ENCODE measurements around the gene NR1I2. TPM values are rescaled to one million over a fixed set of nuclear protein-coding genes. Genes with fewer than 3 reads are reported as not detected.

The NR1I2 gene
- total and polyA plus RNA-seq, 5 experiments from 2014 or later: 0.17 to 0.91 (median 0.42) TPM

GRCh38 chr3:119812491-119813058, 30.7 kb downstream of the NR1I2 start:
- DNase-seq (no peak), ATAC-seq (no peak)
- POLR2A ChIA-PET: no interaction called here
- Mint-ChIP-seq H3K4me1 (peaks cover 7 to 13% (median 11%) of the 10 kb centered on the region in 4 donors), H3K27me3 (peaks cover 0 to 8% (median under 1%) of the 10 kb centered on the region in 5 donors), H3K4me3 (no peak overlapping the region), H3K36me3 (no peaks in the 10 kb centered on the region), H3K27ac (peak overlapping the region in 1 of 10 donors; percentile 21), H3K9me3 (no peaks in the 10 kb centered on the region)

- H3K4me3 Mint-ChIP-seq: no peak overlapping the region
- POLR2A ChIA-PET: no interaction called here
- H3K27me3 Mint-ChIP-seq: peaks cover 0 to 8% (median 2%) of the 10 kb centered on the region in 5 donors
- H3K27ac Mint-ChIP-seq: peak overlapping the region in 1 of 10 donors; percentile 15
- H3K36me3 Mint-ChIP-seq: no peaks in the 10 kb centered on the region
- DNase-seq: no peak
- H3K9me3 Mint-ChIP-seq: no peaks in the 10 kb centered on the region
- no peak for ATAC-seq
- peaks cover 1 to 2% (median 1%) of the 10 kb centered on the region in 4 donors for H3K4me1 Mint-ChIP-seq
These were observed 33.8 kb downstream of the NR1I2 start for GRCh38 chr3:119815716-119816115.

- Mint-ChIP-seq H3K27ac (no peak overlapping the region), H3K27me3 (peaks cover 0 to 8% (median 2%) of the 10 kb centered on the region in 5 donors), H3K4me3 (no peak overlapping the region), H3K9me3 (no peaks in the 10 kb centered on the region), H3K36me3 (no peaks in the 10 kb centered on the region), H3K4me1 (peaks cover 0 to 8% (median 5%) of the 10 kb centered on the region in 4 donors)
- no peak for ATAC-seq
- POLR2A ChIA-PET: no interaction called here
- DNase-seq: no peak
These were observed 35.2 kb downstream of the NR1I2 start for GRCh38 chr3:119817071-119817470.

GRCh38 chr3:119817583-119818363, 35.9 kb downstream of the NR1I2 start:
- no peak overlapping the region for H3K27ac Mint-ChIP-seq
- POLR2A ChIA-PET: no interaction called here
- H3K27me3 Mint-ChIP-seq: peaks cover 0 to 8% (median 2%) of the 10 kb centered on the region in 5 donors
- no peak overlapping the region for H3K4me3 Mint-ChIP-seq
- DNase-seq (no peak), ATAC-seq (no peak)
- H3K36me3 Mint-ChIP-seq: no peaks in the 10 kb centered on the region
- peaks cover 0 to 8% (median 5%) of the 10 kb centered on the region in 4 donors for H3K4me1 Mint-ChIP-seq
- H3K9me3 Mint-ChIP-seq: no peaks in the 10 kb centered on the region

- POLR2A ChIA-PET: no interaction called here
- no peak for DNase-seq
These were observed 37.0 kb downstream of the NR1I2 start for GRCh38 chr3:119818937-119819336.

GRCh38 chr3:119819806-119820205, 37.9 kb downstream of the NR1I2 start:
- DNase-seq (no peak), ATAC-seq (no peak)
- Mint-ChIP-seq H3K27me3 (peaks cover 0 to 4% (median under 1%) of the 10 kb centered on the region in 5 donors), H3K4me3 (no peak overlapping the region), H3K36me3 (peaks cover 0 to 5% (median 0%) of the 10 kb centered on the region in 3 donors), H3K9me3 (no peaks in the 10 kb centered on the region), H3K27ac (no peak overlapping the region), H3K4me1 (peaks cover 0 to 8% (median 4%) of the 10 kb centered on the region in 4 donors)
- POLR2A ChIA-PET: no interaction called here

More at GRCh38 chr3:119818937-119819336, 37.0 kb downstream of the NR1I2 start:
- Mint-ChIP-seq H3K36me3 (peaks cover 0 to 2% (median 0%) of the 10 kb centered on the region in 3 donors), H3K4me1 (peaks cover 0 to 8% (median 5%) of the 10 kb centered on the region in 4 donors), H3K27ac (no peak overlapping the region), H3K4me3 (no peak overlapping the region), H3K9me3 (no peaks in the 10 kb centered on the region), H3K27me3 (peaks cover 0 to 8% (median 2%) of the 10 kb centered on the region in 5 donors)
- no peak for ATAC-seq

- POLR2A ChIA-PET: no interaction called here
- peak overlapping the region in 4 of 10 donors; percentile 1 to 66 (median 34) for H3K27ac Mint-ChIP-seq
- H3K36me3 Mint-ChIP-seq: peaks cover 0 to 24% (median 5%) of the 10 kb centered on the region in 3 donors
- peaks cover 4 to 15% (median 7%) of the 10 kb centered on the region in 4 donors for H3K4me1 Mint-ChIP-seq
- H3K4me3 Mint-ChIP-seq: no peak overlapping the region
- ATAC-seq (no peak), DNase-seq (no peak)
- H3K9me3 Mint-ChIP-seq: no peaks in the 10 kb centered on the region
- no peaks in the 10 kb centered on the region for H3K27me3 Mint-ChIP-seq
These were observed 43.9 kb downstream of the NR1I2 start for GRCh38 chr3:119825820-119826219.

- H3K9me3 Mint-ChIP-seq: no peaks in the 10 kb centered on the region
These were observed 45.1 kb downstream of the NR1I2 start for GRCh38 chr3:119826711-119827608.

GRCh38 chr3:119829420-119829819, 47.5 kb downstream of the NR1I2 start:
- ATAC-seq: no peak
- peaks cover 2 to 14% (median 6%) of the 10 kb centered on the region in 4 donors for H3K4me1 Mint-ChIP-seq
- H3K36me3 Mint-ChIP-seq: peaks cover 0 to 29% (median 5%) of the 10 kb centered on the region in 3 donors
- DNase-seq: no peak
- H3K27ac Mint-ChIP-seq: peak overlapping the region in 3 of 10 donors; percentile 14 to 49 (median 27)
- H3K27me3 Mint-ChIP-seq: no peaks in the 10 kb centered on the region
- no peaks in the 10 kb centered on the region for H3K9me3 Mint-ChIP-seq
- no peak overlapping the region for H3K4me3 Mint-ChIP-seq
- POLR2A ChIA-PET: no interaction called here

More at GRCh38 chr3:119826711-119827608, 45.1 kb downstream of the NR1I2 start:
- peaks cover 0 to 24% (median 5%) of the 10 kb centered on the region in 3 donors for H3K36me3 Mint-ChIP-seq
- DNase-seq (no peak), ATAC-seq (no peak)
- H3K27ac Mint-ChIP-seq: peak overlapping the region in 1 of 10 donors; percentile 73
- no peaks in the 10 kb centered on the region for H3K27me3 Mint-ChIP-seq
- no peak overlapping the region for H3K4me3 Mint-ChIP-seq
- H3K4me1 Mint-ChIP-seq: peaks cover 2 to 12% (median 5%) of the 10 kb centered on the region in 4 donors
- POLR2A ChIA-PET: no interaction called here

GRCh38 chr3:119831022-119831421, 49.1 kb downstream of the NR1I2 start:
- no peaks in the 10 kb centered on the region for H3K27me3 Mint-ChIP-seq

GRCh38 chr3:119831941-119832371, 50.1 kb downstream of the NR1I2 start:
- peak overlapping the region in 2 of 10 donors; percentile 1 to 18 for H3K27ac Mint-ChIP-seq
- H3K27me3 Mint-ChIP-seq: no peaks in the 10 kb centered on the region
- H3K4me3 Mint-ChIP-seq: no peak overlapping the region
- H3K9me3 Mint-ChIP-seq: no peaks in the 10 kb centered on the region
- DNase-seq (no peak), ATAC-seq (no peak)
- peaks cover 0 to 24% (median 5%) of the 10 kb centered on the region in 3 donors for H3K36me3 Mint-ChIP-seq
- POLR2A ChIA-PET: no interaction called here
- peaks cover 2 to 20% (median 5%) of the 10 kb centered on the region in 4 donors for H3K4me1 Mint-ChIP-seq

More at GRCh38 chr3:119831022-119831421, 49.1 kb downstream of the NR1I2 start:
- DNase-seq (no peak), ATAC-seq (no peak)
- peaks cover 2 to 16% (median 5%) of the 10 kb centered on the region in 4 donors for H3K4me1 Mint-ChIP-seq
- H3K27ac Mint-ChIP-seq: peak overlapping the region in 2 of 10 donors; percentile 38 to 49
- no peak overlapping the region for H3K4me3 Mint-ChIP-seq
- peaks cover 0 to 25% (median 2%) of the 10 kb centered on the region in 3 donors for H3K36me3 Mint-ChIP-seq
- no peaks in the 10 kb centered on the region for H3K9me3 Mint-ChIP-seq
- POLR2A ChIA-PET: no interaction called here

- POLR2A ChIA-PET: no interaction called here
- DNase-seq (no peak), ATAC-seq (no peak)
- H3K4me1 Mint-ChIP-seq: peaks cover 2 to 13% (median 5%) of the 10 kb centered on the region in 4 donors
- H3K9me3 Mint-ChIP-seq: no peaks in the 10 kb centered on the region
- no peaks in the 10 kb centered on the region for H3K27me3 Mint-ChIP-seq
- H3K27ac Mint-ChIP-seq: no peak overlapping the region
- H3K4me3 Mint-ChIP-seq: no peak overlapping the region
- H3K36me3 Mint-ChIP-seq: peaks cover 0 to 39% (median 9%) of the 10 kb centered on the region in 3 donors
These were observed 53.0 kb downstream of the NR1I2 start for GRCh38 chr3:119834754-119835370.

Data from naive thymus-derived CD8-positive, alpha-beta T cell (primary cell).